Skin epidermis (tissue), 12 donors: ENCODE measurements around the gene LTB4R.
A peak's percentile ranks its signal among the peaks of the same experiment; 100 is the strongest.

Experiments
- H3K27ac ChIP-seq, 21 experiments: fragments of 200-600 bp; sonication (generic) in 11 of 21; one replicate each; pipeline ENCODE4 v1.5.0; 2020; ENCODE audit warnings: mild to moderate bottlenecking in 3 of 21, inconsistent platforms in 2 of 21, moderate library complexity in 2 of 21
- H3K4me3 ChIP-seq, 7 experiments: fragments of 200-600 bp; sonication (generic) in 2 of 7; one replicate each; pipeline ENCODE4 v1.5.0; 2020; ENCODE audit warnings: inconsistent platforms in 2 of 7, mild to moderate bottlenecking in 2 of 7, moderate library complexity in 1 of 7

LTB4R gene, protein sequence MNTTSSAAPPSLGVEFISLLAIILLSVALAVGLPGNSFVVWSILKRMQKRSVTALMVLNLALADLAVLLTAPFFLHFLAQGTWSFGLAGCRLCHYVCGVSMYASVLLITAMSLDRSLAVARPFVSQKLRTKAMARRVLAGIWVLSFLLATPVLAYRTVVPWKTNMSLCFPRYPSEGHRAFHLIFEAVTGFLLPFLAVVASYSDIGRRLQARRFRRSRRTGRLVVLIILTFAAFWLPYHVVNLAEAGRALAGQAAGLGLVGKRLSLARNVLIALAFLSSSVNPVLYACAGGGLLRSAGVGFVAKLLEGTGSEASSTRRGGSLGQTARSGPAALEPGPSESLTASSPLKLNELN

GRCh38 chr14:24310646-24311604 lies at the start of gene LTB4R:
TSS of gene LTB4R (plus strand) at chr14:24311502. CDS start at chr14:24315652, 4,150 bp downstream.
- peak within 1 kb of the TSS; percentile 55 to 94 (median 89) for H3K27ac ChIP-seq

DNA sequence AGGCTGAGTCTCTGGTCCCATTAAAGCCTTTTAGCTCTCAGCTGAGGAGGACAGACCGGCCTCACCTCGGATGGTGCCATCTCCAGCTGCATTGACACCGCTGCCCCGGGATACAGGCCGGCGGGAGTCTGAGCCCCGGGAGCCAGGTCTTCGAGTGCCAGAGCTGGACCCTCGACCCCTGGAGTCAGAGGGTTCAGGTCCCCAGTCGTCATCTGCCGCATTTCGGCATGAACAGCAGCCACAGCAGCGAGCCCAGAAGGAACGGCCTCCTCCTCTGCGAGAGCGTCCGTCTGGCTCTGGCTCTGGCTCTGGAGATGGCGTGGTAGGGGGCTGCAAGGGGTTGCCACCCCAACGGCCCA lies 49.4 kb upstream of the LTB4R start:
- H3K27ac ChIP-seq, result peak overlapping the region in 8 of 21 experiments; percentile 16 to 82 (median 69)
- H3K4me3 ChIP-seq, result peak overlapping the region in 4 of 7 experiments; percentile 1 to 23 (median 9)

More at GRCh38 chr14:24310646-24311604, at the start of gene LTB4R:
- peak within 1 kb of the TSS; percentile 46 to 60 (median 51) for H3K4me3 ChIP-seq

DNA sequence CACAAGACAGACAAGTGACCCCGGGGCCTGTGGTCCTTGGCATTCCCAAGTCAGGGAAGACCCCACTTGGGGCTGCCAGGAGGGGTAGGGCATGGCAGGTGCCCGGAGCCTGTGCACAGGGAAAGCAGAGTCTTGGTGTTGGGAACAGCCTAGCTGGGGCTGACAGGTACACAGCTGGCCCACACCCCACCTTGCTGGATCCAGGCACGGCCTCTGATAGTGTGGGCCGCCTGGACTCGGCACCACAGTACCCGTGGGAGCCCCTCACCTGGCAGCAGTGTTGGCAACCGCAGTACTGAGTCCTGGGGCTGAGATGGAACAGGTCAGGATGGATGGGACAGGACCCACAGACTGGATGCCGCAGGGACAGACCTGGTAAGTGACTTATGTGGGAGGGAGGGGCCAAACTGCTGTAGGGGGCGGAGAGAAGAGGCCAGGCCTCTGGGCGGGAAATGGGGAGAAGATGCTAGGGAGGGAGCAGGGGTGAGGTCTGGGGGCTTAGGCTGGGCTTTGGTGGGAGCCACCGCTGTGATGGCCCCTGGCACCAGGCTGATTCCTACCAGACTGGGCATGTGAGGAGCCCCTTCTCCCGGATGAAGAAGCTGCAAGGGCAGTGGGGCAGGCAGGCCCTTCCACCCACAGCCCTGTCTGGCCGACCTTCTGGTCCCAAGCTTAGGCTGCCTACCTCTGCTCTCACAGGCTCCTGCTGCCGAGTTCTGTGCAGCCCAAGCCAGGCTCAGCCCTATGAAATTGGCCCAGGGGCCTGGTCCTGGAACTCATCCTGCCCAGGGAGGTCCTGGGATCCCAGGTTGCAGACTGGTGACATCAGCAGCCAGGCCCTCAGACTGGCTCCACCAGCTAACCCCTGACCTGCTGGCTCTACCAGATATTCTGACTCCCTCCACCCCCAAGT lies 48.2 kb upstream of the LTB4R start, which contains the start of gene TGM1:
Gene TGM1, minus strand, starts transcription at position 357 of the 913 bp plus-strand sequence. CDS start 825 bp downstream, outside the sequence.
- Histone ChIP-seq H3K27ac (peak within 1 kb of the TSS; percentile 13 to 82 (median 65)), H3K4me3 (peak within 1 kb of the TSS in 5 of 7 experiments; percentile 1 to 23 (median 11))

GRCh38 chr14:24263848-24264247 lies 47.5 kb upstream of the LTB4R start:
- peak overlapping the region in 18 of 21 experiments; percentile 6 to 82 (median 68) for H3K27ac ChIP-seq

DNA sequence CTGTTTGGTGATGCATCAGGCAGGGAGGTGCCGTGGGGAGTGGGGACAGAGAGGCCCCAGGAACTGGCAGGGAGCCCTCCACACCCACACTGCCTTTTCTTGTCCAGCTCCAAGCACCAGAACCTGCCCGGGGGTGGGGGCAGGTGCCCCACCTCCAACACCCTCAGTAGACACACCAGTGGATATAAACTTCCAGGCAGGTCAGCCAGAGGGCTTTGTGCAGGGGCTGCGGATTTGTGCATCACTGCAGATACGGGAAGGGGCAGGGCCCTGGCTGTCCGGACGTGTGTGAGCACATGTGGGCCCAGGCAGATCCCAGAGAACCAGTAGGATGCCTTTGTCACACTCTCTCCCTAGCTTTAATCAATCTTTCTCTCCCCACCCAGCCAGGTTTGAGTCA lies 47.0 kb upstream of the LTB4R start:
- no peak overlapping the region for H3K4me3 ChIP-seq
- H3K27ac ChIP-seq, result peak overlapping the region in 19 of 21 experiments; percentile 13 to 82 (median 65)

More at GRCh38 chr14:24263848-24264247, 47.5 kb upstream of the LTB4R start:
- H3K4me3 ChIP-seq, result no peak overlapping the region

GRCh38 chr14:24266344-24267244 lies 44.7 kb upstream of the LTB4R start:
- H3K4me3 ChIP-seq, result no peak overlapping the region
- H3K27ac ChIP-seq, result no peak overlapping the region

DNA sequence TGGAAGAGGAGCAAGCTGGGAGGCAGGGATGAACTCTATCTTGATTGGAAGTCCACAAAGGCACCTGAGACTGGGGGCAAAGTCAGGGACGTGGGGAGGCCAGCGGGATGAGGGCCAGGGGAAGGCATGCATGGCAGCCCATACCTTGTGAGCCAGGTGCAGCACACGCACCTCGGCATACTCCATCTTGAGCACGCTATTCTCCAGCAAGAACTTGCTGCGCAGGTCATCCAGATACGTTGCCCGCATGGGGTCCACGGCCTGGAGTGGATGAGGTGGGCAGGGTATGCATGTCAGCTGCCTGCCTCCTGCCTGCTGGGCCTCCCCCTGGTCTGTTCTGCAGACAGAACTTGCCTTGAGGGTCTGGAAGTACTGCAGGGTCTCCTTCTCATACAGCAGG lies 43.8 kb upstream of the LTB4R start:
- no peak overlapping the region for H3K4me3 ChIP-seq
- H3K27ac ChIP-seq, result no peak overlapping the region

GRCh38 chr14:24268225-24268624 lies 43.1 kb upstream of the LTB4R start:
- H3K27ac ChIP-seq, result no peak overlapping the region
- H3K4me3 ChIP-seq, result no peak overlapping the region

DNA sequence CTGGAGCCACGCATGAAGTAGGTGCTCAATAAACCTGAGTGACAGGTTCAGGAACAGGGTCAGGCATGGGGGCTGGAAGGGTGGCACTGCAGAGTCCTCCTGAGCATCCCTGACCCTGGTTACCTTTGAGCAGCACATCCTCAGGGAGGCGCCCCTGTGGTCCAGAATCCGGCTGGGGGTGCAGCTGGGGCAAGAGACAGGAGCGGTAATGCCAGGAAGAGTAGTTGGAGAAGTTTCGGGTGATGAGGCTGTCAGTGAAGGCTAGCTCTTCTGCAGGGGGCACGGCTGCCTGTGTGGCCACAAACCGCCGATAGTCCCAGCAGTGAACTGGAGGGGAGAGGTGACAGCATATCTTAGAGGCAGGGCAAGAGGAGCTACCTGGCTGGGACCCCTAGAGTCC lies 41.9 kb upstream of the LTB4R start:
- no peak overlapping the region for H3K27ac ChIP-seq

GRCh38 chr14:24269910-24270536 lies 41.3 kb upstream of the LTB4R start:
- H3K27ac ChIP-seq, result peak overlapping the region in 3 of 21 experiments; percentile 19 to 100 (median 100)
- H3K4me3 ChIP-seq, result no peak overlapping the region

More for the DNA sequence above, 41.9 kb upstream of the LTB4R start:
- no peak overlapping the region for H3K4me3 ChIP-seq

DNA sequence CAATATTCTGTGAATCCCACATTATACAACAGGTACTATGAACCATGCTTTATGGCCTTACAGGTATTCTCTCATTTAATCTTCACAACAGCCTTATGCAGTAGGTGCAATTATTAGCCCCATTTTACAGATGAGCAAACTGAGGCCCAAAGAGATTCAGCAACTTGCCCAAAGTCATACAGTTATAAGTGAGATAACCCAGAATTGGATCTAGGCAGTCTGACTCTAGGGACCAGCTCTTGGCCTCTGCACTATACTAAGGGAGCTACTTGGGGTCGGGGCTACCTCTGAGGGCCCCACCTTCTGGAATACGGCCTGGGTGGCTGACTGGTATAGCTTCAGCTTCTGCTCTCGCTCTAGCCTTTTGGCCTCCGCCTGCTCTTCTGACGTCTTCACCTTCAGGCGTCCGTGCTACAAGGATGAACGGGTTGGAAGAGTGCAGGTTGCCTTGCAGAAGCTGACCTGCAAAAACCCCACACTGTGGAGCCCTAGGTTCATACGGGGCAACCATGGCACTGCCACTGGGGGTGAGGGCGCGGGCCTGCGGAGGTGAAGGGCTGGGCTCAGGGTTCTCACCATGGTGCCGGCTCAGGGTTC lies 40.7 kb upstream of the LTB4R start:
- Histone ChIP-seq H3K27ac (peak overlapping the region; percentile 95 to 100 (median 99)), H3K4me3 (peak overlapping the region; percentile 69 to 89 (median 71))

- peak within 1 kb of the TSS; percentile 69 to 89 (median 71) for H3K4me3 ChIP-seq
- H3K27ac ChIP-seq, result peak within 1 kb of the TSS; percentile 95 to 100 (median 99)
Observed at GRCh38 chr14:24271134-24271833, 40.0 kb upstream of the LTB4R start, which contains the start of gene RABGGTA. TSS of gene RABGGTA (minus strand) at chr14:24271597. CDS start at chr14:24271115, 482 bp downstream.

DNA sequence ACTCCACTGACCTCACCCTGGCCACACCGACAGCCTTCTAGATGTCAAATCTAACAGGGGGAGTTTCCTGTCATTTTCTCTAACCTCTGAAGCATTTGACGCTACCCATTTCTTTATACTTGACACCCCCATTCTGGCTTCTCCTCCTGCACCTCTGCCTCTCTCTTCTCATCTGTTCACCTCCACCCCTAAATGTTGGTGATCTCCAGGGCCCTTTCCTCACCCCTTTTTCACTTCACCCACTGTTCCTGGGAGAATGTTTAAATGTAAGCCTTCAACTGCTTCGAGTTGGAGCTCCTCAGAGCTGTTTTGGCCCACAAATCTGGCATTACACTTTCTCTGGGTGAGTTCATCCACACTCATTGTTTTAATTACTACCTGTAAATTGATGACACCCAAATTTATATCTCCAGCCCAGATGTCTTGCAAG lies 39.5 kb upstream of the LTB4R start:
- H3K4me3 ChIP-seq, result peak overlapping the region; percentile 69 to 89 (median 71)

DNA sequence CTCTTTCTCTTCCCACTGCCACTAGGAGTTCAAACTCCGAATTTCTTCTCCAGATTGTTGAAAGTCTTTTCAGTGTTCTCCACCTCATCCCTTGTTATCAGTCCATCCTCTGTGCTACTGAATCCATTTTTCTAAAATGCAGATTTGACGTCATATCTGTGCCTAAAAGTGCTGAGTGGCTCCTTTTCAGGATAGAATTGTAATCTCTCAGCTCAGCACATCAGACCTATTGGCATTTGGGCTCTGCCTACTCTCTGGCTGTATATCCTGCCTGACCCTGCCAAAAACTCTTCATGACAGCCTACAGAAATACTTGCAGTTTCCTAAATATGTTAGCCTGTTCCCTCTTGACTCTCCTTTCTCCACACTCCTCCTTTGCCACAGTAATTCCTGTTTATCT lies 38.8 kb upstream of the LTB4R start:
- Histone ChIP-seq H3K27ac (peak overlapping the region in 13 of 21 experiments; percentile 83 to 100 (median 99)), H3K4me3 (no peak overlapping the region)

More for the DNA sequence above, 39.5 kb upstream of the LTB4R start:
- peak overlapping the region; percentile 95 to 100 (median 99) for H3K27ac ChIP-seq

DNA sequence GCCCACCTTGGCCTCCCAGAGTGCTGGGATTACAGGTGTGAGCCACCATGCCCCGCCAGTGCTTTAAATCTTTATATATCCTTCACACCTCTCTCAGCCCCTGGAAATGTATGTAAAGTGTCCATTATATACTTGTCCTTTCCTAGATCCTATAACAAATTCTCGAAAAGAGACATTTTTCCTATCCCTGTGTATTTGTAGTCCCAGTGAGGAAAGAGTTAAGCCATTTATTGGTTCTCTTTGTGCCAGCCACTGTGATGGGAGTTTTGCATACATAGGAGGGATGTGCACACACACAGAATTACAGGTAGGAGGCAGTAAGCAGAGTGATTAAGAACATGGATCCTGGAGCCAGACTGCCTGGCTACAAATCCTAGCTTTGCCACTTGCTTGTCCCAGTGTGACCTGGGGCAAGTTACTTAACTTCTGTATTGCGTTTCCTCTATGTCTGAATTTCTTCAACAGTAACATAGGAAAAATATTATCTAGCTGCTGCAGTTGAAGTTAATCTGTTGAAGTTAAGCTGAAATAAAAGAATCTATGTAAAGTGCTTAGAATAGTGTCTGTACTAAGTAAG lies 37.8 kb upstream of the LTB4R start:
- H3K27ac ChIP-seq, result peak overlapping the region in 19 of 21 experiments; percentile 13 to 100 (median 66)

DNA sequence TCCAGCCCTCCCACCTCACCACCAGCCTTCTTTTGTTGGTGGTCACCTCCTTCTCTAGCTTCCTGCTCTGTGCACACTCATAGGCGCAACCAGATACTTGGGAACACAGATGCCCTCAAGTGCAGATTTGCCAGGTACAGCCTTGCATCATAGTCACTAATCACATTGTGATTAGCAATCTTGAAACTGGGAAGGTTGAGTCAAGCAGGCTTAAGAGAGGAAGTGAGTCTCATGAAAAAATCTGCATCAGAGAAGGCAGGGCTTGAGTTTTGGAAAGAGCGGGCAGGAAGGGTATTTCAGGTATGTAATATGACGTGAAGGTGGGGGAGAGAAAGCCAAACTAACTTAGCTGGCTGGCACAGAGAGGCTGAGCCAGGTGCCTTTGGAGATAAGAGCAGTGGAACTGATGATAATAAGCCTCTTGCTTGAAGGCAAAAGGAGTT lies 37.2 kb upstream of the LTB4R start:
- peak overlapping the region in 17 of 21 experiments; percentile 55 to 100 (median 72) for H3K27ac ChIP-seq
- no peak overlapping the region for H3K4me3 ChIP-seq

More for the DNA sequence above, 37.8 kb upstream of the LTB4R start:
- no peak overlapping the region for H3K4me3 ChIP-seq
